B cell (primary cell): ENCODE results near the gene FEZF2. TPM values are rescaled to one million over a fixed set of nuclear protein-coding genes. Genes with fewer than 3 reads are reported as not detected.

Source experiments
- ATAC-seq: fragments of 200-7000 bp; cut with Tn5 transposase; one replicate; pipeline ENCODE4 v1.10.0; 2021; ENCODE audit warnings: low read depth, mild to moderate bottlenecking, moderate number of reproducible peaks, moderate library complexity
- CTCF ChIA-PET: fragments of 350-600 bp; sonication (Branson Sonifier 250); formaldehyde crosslinking; loops from one replicate; lab custom pipeline; 2021; ENCODE audit warnings: antibody characterized with exemption, inconsistent platforms; lab: Charles Lee
- POLR2A ChIA-PET: fragments of 350-600 bp; sonication (Branson Sonifier 250); formaldehyde crosslinking; loops from one replicate; lab custom pipeline; 2021; ENCODE audit warnings: antibody characterized with exemption; lab: Charles Lee
- DNase-seq: peaks from one replicate; pipeline ENCODE4 v3.0.0; 2013
- H2AFZ ChIP-seq: 2 replicates; pipeline ENCODE4 v1.6.1; 2012; ENCODE audit warnings: mild to moderate bottlenecking, low read depth, low read length; ENCODE audit not compliant: insufficient read depth, poor library complexity, severe bottlenecking
- H3K27ac ChIP-seq, 2 donors: 1 replicate in 1 of 2; 2 replicates in 1 of 2; pipeline ENCODE4 v1.5.1; 2012 to 2013; ENCODE audit warnings: low read length in 2 of 2, mild to moderate bottlenecking in 2 of 2, moderate library complexity in 1 of 2
- H3K27me3 ChIP-seq, 4 experiments: fragments of 200-600 bp in 1 of 4; sonication (generic) in 1 of 4; replicated peaks in 1 of 4; 1 replicate in 2 of 4; 2 replicates in 2 of 4; pipeline versions ENCODE4 v1.6.1 to v1.7.0; 2013 to 2016; ENCODE audit warnings: low read length in 3 of 4, mild to moderate bottlenecking in 2 of 4, mixed read lengths in 1 of 4, moderate library complexity in 1 of 4; ENCODE audit not compliant: insufficient read depth in 4 of 4, control insufficient read depth in 3 of 4; ENCODE audit errors: control extremely low read depth in 1 of 4
- H3K36me3 ChIP-seq, 2 experiments: replicated peaks in 1 of 2; 1 replicate in 1 of 2; 2 replicates in 1 of 2; pipeline versions ENCODE4 v1.6.1 to v1.7.1; 2013; ENCODE audit warnings: low read length in 1 of 2; ENCODE audit not compliant: insufficient read depth in 2 of 2, control insufficient read depth in 1 of 2; ENCODE audit errors: control extremely low read depth in 1 of 2, extremely low read depth in 1 of 2
- H3K4me1 ChIP-seq, 2 donors: fragments of 200-600 bp in 1 of 2; sonication (generic) in 1 of 2; 1 replicate in 1 of 2; 2 replicates in 1 of 2; pipeline versions ENCODE4 v1.5.1 to v1.6.1; 2013 to 2017; ENCODE audit warnings: low read length in 2 of 2; ENCODE audit not compliant: control insufficient read depth in 2 of 2, insufficient read depth in 2 of 2
- H3K4me2 ChIP-seq: replicated peaks from 2 replicates; pipeline ENCODE3; 2012; ENCODE audit warnings: mild to moderate bottlenecking, low read depth, low read length; ENCODE audit not compliant: poor library complexity, severe bottlenecking
- H3K4me3 ChIP-seq, 5 experiments: fragments of 200-600 bp in 1 of 5; sonication (generic) in 1 of 5; 1 replicate in 3 of 5; 2 replicates in 2 of 5; pipeline versions ENCODE4 v1.5.1 to v1.7.0; 2011 to 2016; ENCODE audit warnings: low read length in 4 of 5, mild to moderate bottlenecking in 4 of 5, low read depth in 2 of 5, control low read depth in 1 of 5, moderate library complexity in 1 of 5; ENCODE audit not compliant: insufficient read depth in 1 of 5; ENCODE audit errors: control extremely low read depth in 1 of 5, extremely low read depth in 1 of 5
- H3K79me2 ChIP-seq: fragments of 200-600 bp; sonication (generic); one replicate; pipeline ENCODE4 v1.6.0; 2016; ENCODE audit warnings: low read length; ENCODE audit not compliant: control insufficient read depth, insufficient read depth
- H3K9ac ChIP-seq: fragments of 200-600 bp; sonication (generic); 2 replicates; pipeline ENCODE4 v1.6.1; 2017; ENCODE audit warnings: mild to moderate bottlenecking, low read length, moderate library complexity
- H3K9me3 ChIP-seq, 3 donors: one replicate each; pipeline versions ENCODE4 v1.6.1 to v1.7.1; 2013; ENCODE audit warnings: low read length in 2 of 3; ENCODE audit not compliant: control insufficient read depth in 2 of 3, insufficient read depth in 1 of 3; ENCODE audit errors: control extremely low read depth in 1 of 3
- H4K20me1 ChIP-seq: 2 replicates; pipeline ENCODE4 v1.6.0; 2012; ENCODE audit warnings: mild to moderate bottlenecking, low read length; ENCODE audit not compliant: insufficient read depth, control insufficient read depth, poor library complexity, severe bottlenecking
- H3K27ac Mint-ChIP-seq: one replicate; pipeline ENCODE4 v1.8.0; 2021; ENCODE audit warnings: mixed read lengths
- H3K27me3 Mint-ChIP-seq: one replicate; pipeline ENCODE4 v1.8.0; 2021; ENCODE audit warnings: mixed read lengths
- H3K4me1 Mint-ChIP-seq: one replicate; pipeline ENCODE4 v1.8.0; 2021; ENCODE audit warnings: mixed read lengths
- H3K4me3 Mint-ChIP-seq: one replicate; pipeline ENCODE4 v1.8.0; 2021; ENCODE audit warnings: mixed read lengths
- H3K9me3 Mint-ChIP-seq: one replicate; pipeline ENCODE4 v1.8.0; 2022; ENCODE audit warnings: mixed read lengths; ENCODE audit not compliant: insufficient read depth
- EZH2 ChIP-seq: IDR thresholded peaks from 2 replicates; pipeline ENCODE4 v1.6.1; 2012; ENCODE audit warnings: borderline replicate concordance, low read depth, mild to moderate bottlenecking, moderate library complexity, low read length; ENCODE audit not compliant: insufficient read depth, poor library complexity, severe bottlenecking
- WGBS: methylation state at CpG from one replicate; pipeline ENCODE4 v1.1.5; 2013; ENCODE audit warnings: missing lambda C conversion rate; ENCODE audit not compliant: insufficient coverage; 5-methylcytosine and 5-hydroxymethylcytosine counted together
- intact Hi-C: fragments of 100-400 bp; cut with micrococcal nuclease; formaldehyde crosslinking; loops from one replicate; pipeline ENCODE4 v1.10.0; 2022
- polyA plus RNA-seq: library from polyadenylated mRNA; depleted of rRNA; stranded (reverse); fragments of >200 nt; gene quantifications from 2 replicates; pipeline ENCODE4 v1.2.3, GENCODE V29; 2012
- total RNA-seq, 2 donors: library from RNA; stranded (reverse); fragments of 120-200 nt in 1 of 2; gene quantifications; 1 replicate in 1 of 2; 2 replicates in 1 of 2; pipeline versions ENCODE4 v1.2.3 to v1.2.4, GENCODE V29; 2013 to 2022
- TF ChIP-seq, protein P1 (sequence below): fragments of 200-600 bp; IDR thresholded peaks from one replicate; pipeline ENCODE4 v1.8.0; 2022; ENCODE audit warnings: antibody characterized with exemption, mild to moderate bottlenecking

The FEZF2 gene
- total and polyA plus RNA-seq, 2 donors (not counting 1 experiment from before 2014, with no cell fraction given), result not detected

DNA sequence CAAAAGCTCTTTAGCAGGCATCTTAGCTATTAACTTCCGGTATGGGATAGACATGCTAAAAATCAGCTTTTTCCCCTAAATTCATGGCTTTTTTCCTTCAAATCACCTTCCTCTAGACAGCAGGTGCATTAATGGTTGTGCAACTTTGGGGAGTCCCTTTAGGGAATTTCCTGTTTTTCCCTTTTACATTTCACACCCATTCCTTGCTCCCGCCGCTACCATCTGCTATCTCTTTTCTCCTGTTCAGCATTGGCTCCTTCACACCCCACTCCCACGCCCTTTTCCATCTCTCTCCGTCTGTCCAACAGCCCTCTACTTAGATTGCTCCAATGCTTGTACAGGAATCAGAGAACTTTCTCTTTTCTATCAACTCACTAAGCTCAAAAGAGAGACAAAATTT, 43.4 kb downstream of the FEZF2 start:
- Mint-ChIP-seq H3K27ac (no peak overlapping the region), H3K4me1 (no peaks in the 10 kb centered on the region), H3K27me3 (no peaks in the 10 kb centered on the region), H3K4me3 (no peak overlapping the region), H3K9me3 (no peaks in the 10 kb centered on the region)
- H3K4me3 ChIP-seq, result no peak overlapping the region
- H3K36me3 ChIP-seq, result no peaks in the 10 kb centered on the region
- H4K20me1 ChIP-seq, result no peaks in the 10 kb centered on the region
- ChIA-PET POLR2A (no interaction called here), CTCF (interaction anchor here (0.7 kb wide), 1 partner anchor 11 kb away, joined by 3 read pairs; no protein-coding TSS in a partner anchor)
- 98% methylated on average over 4 of the region's 5 CpGs for WGBS
- no peaks in the 10 kb centered on the region for H3K27me3 ChIP-seq
- no peaks in the 10 kb centered on the region for H3K4me1 ChIP-seq
- intact Hi-C loops, result no loop called here
- ATAC-seq (no peak), DNase-seq (no peak)
- no peak overlapping the region for H3K27ac ChIP-seq
- no peak overlapping the region for H3K4me2 ChIP-seq
- no peak overlapping the region for H3K9ac ChIP-seq
- H3K9me3 ChIP-seq, result no peaks in the 10 kb centered on the region
- no peaks in the 10 kb centered on the region for H3K79me2 ChIP-seq
- no peak overlapping the region for H2AFZ ChIP-seq
- TF ChIP-seq, protein P1, sequence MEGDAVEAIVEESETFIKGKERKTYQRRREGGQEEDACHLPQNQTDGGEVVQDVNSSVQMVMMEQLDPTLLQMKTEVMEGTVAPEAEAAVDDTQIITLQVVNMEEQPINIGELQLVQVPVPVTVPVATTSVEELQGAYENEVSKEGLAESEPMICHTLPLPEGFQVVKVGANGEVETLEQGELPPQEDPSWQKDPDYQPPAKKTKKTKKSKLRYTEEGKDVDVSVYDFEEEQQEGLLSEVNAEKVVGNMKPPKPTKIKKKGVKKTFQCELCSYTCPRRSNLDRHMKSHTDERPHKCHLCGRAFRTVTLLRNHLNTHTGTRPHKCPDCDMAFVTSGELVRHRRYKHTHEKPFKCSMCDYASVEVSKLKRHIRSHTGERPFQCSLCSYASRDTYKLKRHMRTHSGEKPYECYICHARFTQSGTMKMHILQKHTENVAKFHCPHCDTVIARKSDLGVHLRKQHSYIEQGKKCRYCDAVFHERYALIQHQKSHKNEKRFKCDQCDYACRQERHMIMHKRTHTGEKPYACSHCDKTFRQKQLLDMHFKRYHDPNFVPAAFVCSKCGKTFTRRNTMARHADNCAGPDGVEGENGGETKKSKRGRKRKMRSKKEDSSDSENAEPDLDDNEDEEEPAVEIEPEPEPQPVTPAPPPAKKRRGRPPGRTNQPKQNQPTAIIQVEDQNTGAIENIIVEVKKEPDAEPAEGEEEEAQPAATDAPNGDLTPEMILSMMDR, result no peak
- no peak for TF ChIP-seq EZH2

DNA sequence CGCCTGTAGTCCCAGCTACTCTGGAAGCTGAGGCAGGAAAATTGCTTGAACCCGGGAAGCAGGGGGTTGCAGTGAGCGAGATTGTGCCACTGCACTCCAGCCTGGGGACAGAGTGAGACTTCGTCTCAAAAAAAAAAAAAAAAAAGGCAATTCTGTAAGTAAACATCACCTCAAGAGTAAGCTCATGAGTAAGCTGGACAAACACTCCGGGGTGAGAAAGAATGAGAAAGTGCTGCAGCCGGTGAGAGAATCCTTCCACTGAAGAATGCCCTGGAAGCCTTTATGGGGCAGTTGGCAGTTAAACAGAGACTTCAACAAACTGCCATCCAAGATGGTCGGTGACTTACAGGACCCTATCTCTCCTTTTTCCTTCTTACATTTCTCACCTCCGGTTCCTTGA, 47.5 kb downstream of the FEZF2 start:
- ATAC-seq, result no peak
- Mint-ChIP-seq H3K9me3 (no peaks in the 10 kb centered on the region), H3K27me3 (no peaks in the 10 kb centered on the region), H3K4me1 (no peaks in the 10 kb centered on the region), H3K27ac (no peak overlapping the region), H3K4me3 (no peak overlapping the region)
- H4K20me1 ChIP-seq, result no peaks in the 10 kb centered on the region
- H3K36me3 ChIP-seq, result no peaks in the 10 kb centered on the region
- no peak overlapping the region for H3K4me2 ChIP-seq
- 82% methylated on average over 2 of the region's 8 CpGs for WGBS
- intact Hi-C loops, result no loop called here
- H3K4me3 ChIP-seq, result no peak overlapping the region
- POLR2A ChIA-PET, result no interaction called here
- H3K9me3 ChIP-seq, result no peaks in the 10 kb centered on the region
- no peak for DNase-seq
- H3K4me1 ChIP-seq, result no peaks in the 10 kb centered on the region
- no peaks in the 10 kb centered on the region for H3K27me3 ChIP-seq
- no peak overlapping the region for H3K9ac ChIP-seq
- no peak overlapping the region for H3K27ac ChIP-seq
- H2AFZ ChIP-seq, result no peak overlapping the region
- CTCF ChIA-PET, result no interaction called here
- TF ChIP-seq, protein P1, result no peak
- no peak for TF ChIP-seq EZH2
- H3K79me2 ChIP-seq, result no peaks in the 10 kb centered on the region
